GM04503 (cell line): Measurements from ENCODE around the gene SF3B5.
"Not testable (repeated sequence)": the region's sequence is repeated elsewhere in the genome, so short reads cannot be mapped to it uniquely, and the experiment has no call there.

Experiments used
- DNase-seq: peaks from one replicate; pipeline ENCODE4 v3.0.0-alpha.2; 2012; ENCODE audit warnings: low read depth

SF3B5 gene

GRCh38 chr6:144104898-144105487, 9.6 kb upstream of the SF3B5 start:
- DNase-seq = no peak

- no peak for DNase-seq
Measured at GRCh38 chr6:144104488-144104887, 9.1 kb upstream of the SF3B5 start.

- no peak for DNase-seq
Measured at GRCh38 chr6:144103026-144103563, 7.7 kb upstream of the SF3B5 start.

GRCh38 chr6:144098993-144099392, 3.6 kb upstream of the SF3B5 start:
- DNase-seq = no peak

- DNase-seq = no peak
Measured at GRCh38 chr6:144094731-144095133, 641 bp downstream of the SF3B5 start.

GRCh38 chr6:144093658-144094057, 1.7 kb downstream of the SF3B5 start:
- no peak for DNase-seq

GRCh38 chr6:144093236-144093635, 2.1 kb downstream of the SF3B5 start:
- no peak for DNase-seq

- DNase-seq = no peak
Measured at GRCh38 chr6:144090384-144090783, 5.0 kb downstream of the SF3B5 start.

- no peak for DNase-seq
Measured at GRCh38 chr6:144087789-144088426, 7.5 kb downstream of the SF3B5 start.

GRCh38 chr6:144086959-144087358, 8.4 kb downstream of the SF3B5 start:
- no peak for DNase-seq

- no peak for DNase-seq
Measured at GRCh38 chr6:144083172-144083571, 12.2 kb downstream of the SF3B5 start.

GRCh38 chr6:144082412-144082811, 13.0 kb downstream of the SF3B5 start:
- DNase-seq = not testable (repeated sequence)

GRCh38 chr6:144077871-144078270, 17.5 kb downstream of the SF3B5 start:
- no peak for DNase-seq

GRCh38 chr6:144075875-144076274, 19.5 kb downstream of the SF3B5 start:
- DNase-seq = no peak

GRCh38 chr6:144075187-144075586, 20.2 kb downstream of the SF3B5 start:
- DNase-seq = no peak

GRCh38 chr6:144073024-144073423, 22.3 kb downstream of the SF3B5 start:
- no peak for DNase-seq

GRCh38 chr6:144069506-144069905, 25.9 kb downstream of the SF3B5 start:
- no peak for DNase-seq

GRCh38 chr6:144068794-144069193, 26.6 kb downstream of the SF3B5 start:
- DNase-seq = no peak

GRCh38 chr6:144066741-144067484, 28.5 kb downstream of the SF3B5 start:
- DNase-seq = no peak

GRCh38 chr6:144066255-144066654, 29.1 kb downstream of the SF3B5 start:
- no peak for DNase-seq

- DNase-seq = no peak
Measured at GRCh38 chr6:144065213-144065660, 30.1 kb downstream of the SF3B5 start.

- no peak for DNase-seq
Measured at GRCh38 chr6:144064402-144065212, 30.8 kb downstream of the SF3B5 start.
